SU-DHL-6 (cell line): ENCODE results near the gene CMSS1.

Experiments
- H2AFZ ChIP-seq: fragments of 200-600 bp; sonication (generic); 2 replicates; pipeline ENCODE4 v1.6.1; 2014; ENCODE audit warnings: low read depth, mild to moderate bottlenecking, moderate library complexity, mixed read lengths, antibody characterized with exemption, low read length; ENCODE audit not compliant: severe bottlenecking
- H3F3A ChIP-seq: fragments of 200-600 bp; shearing (Covaris generic); 2 replicates; pipeline ENCODE4 v1.6.0; 2016; ENCODE audit warnings: antibody characterized with exemption, mild to moderate bottlenecking; ENCODE audit not compliant: insufficient read depth
- H3K27ac ChIP-seq: fragments of 200-600 bp; sonication (generic); 2 replicates; pipeline ENCODE4 v1.5.1; 2016; ENCODE audit warnings: low read depth, mild to moderate bottlenecking, low read length, moderate library complexity, mixed read lengths
- H3K27me3 ChIP-seq: fragments of 200-600 bp; sonication (generic), shearing (Covaris generic); 2 replicates; pipeline ENCODE4 v1.6.0; 2014; ENCODE audit warnings: mild to moderate bottlenecking, low read length
- H3K36me3 ChIP-seq: fragments of 200-600 bp; sonication (generic); 2 replicates; pipeline ENCODE4 v1.6.1; 2014; ENCODE audit warnings: mild to moderate bottlenecking, low read length, mixed read lengths
- H3K4me2 ChIP-seq: fragments of 300-600, 200-600 bp; shearing (Covaris generic), sonication (generic); 2 replicates; pipeline ENCODE4 v1.6.0; 2014; ENCODE audit warnings: low read length, low read depth, mild to moderate bottlenecking; ENCODE audit not compliant: poor library complexity, severe bottlenecking
- H3K4me3 ChIP-seq: fragments of 200-600 bp; sonication (generic); 2 replicates; pipeline ENCODE4 v1.5.1; 2014; ENCODE audit warnings: antibody characterized with exemption, low read length, mild to moderate bottlenecking, mixed read lengths; ENCODE audit not compliant: insufficient read depth, poor library complexity, severe bottlenecking
- H3K79me2 ChIP-seq: fragments of 200-600 bp; sonication (generic); 2 replicates; pipeline ENCODE4 v1.6.1; 2014; ENCODE audit warnings: mild to moderate bottlenecking, low read length, moderate library complexity; ENCODE audit not compliant: insufficient read depth
- H3K9ac ChIP-seq: fragments of 200-600 bp; sonication (generic); 2 replicates; pipeline ENCODE4 v1.7.0; 2014; ENCODE audit warnings: mild to moderate bottlenecking, low read length
- H3K9me2 ChIP-seq: fragments of 200-600 bp; sonication (generic); replicated peaks from 2 replicates; pipeline ENCODE4 v1.6.1; 2014; ENCODE audit warnings: low read length; ENCODE audit not compliant: insufficient read depth
- H3K9me3 ChIP-seq: fragments of 200-600 bp; sonication (generic); 2 replicates; pipeline ENCODE4 v1.6.1; 2014; ENCODE audit warnings: low read length, mixed read lengths; ENCODE audit not compliant: insufficient read depth
- H4K20me1 ChIP-seq: fragments of 200-600 bp; sonication (generic); 2 replicates; pipeline ENCODE4 v1.6.1; 2014; ENCODE audit warnings: low read depth, mild to moderate bottlenecking, antibody characterized with exemption, low read length, moderate library complexity, mixed read lengths
- CTCF ChIP-seq: fragments of 200-600 bp; sonication (generic); IDR thresholded peaks from one replicate; pipeline ENCODE4 v1.5.1; 2017; ENCODE audit warnings: antibody characterized with exemption, mild to moderate bottlenecking, low read length, moderate library complexity; ENCODE audit not compliant: insufficient read depth, poor library complexity, severe bottlenecking
- EZH2phosphoT487 ChIP-seq: fragments of 200-600 bp; sonication (generic), shearing (Covaris generic); conservative IDR thresholded peaks from 2 replicates; pipeline ENCODE4 v1.6.1; 2018; ENCODE audit warnings: mild to moderate bottlenecking, antibody characterized with exemption, low read length, moderate library complexity, mixed read lengths

CMSS1 gene

GRCh38 chr3:100039075-100039474 is 221.4 kb downstream of the CMSS1 start:
- peaks cover 2% of the 10 kb centered on the region; the same call in 1 of the 2 replicates for H3F3A ChIP-seq

GRCh38 chr3:100040451-100041225 is 223.0 kb downstream of the CMSS1 start:
- H3K9me3 ChIP-seq, result no peaks in the 10 kb centered on the region
- no peak overlapping the region for H3K9ac ChIP-seq
- 0 out of 2 replicates have a peak, but pooled peaks cover 6% of the 10 kb centered on the region for H4K20me1 ChIP-seq
- no peak for TF ChIP-seq EZH2phosphoT487
- no peak for TF ChIP-seq CTCF
- no peaks in the 10 kb centered on the region for H3K9me2 ChIP-seq
- H3K4me2 ChIP-seq, result no peak overlapping the region
- no peak overlapping the region for H2AFZ ChIP-seq
- no peak overlapping the region for H3K4me3 ChIP-seq
- H3K27ac ChIP-seq, result no peak overlapping the region
- H3K27me3 ChIP-seq, result no peaks in the 10 kb centered on the region
- no peaks in the 10 kb centered on the region for H3K79me2 ChIP-seq
- peaks cover 8% of the 10 kb centered on the region; the same call in 1 of the 2 replicates for H3F3A ChIP-seq
- no peaks in the 10 kb centered on the region for H3K36me3 ChIP-seq

More at GRCh38 chr3:100039075-100039474, 221.4 kb downstream of the CMSS1 start:
- no peaks in the 10 kb centered on the region for H3K79me2 ChIP-seq
- no peak overlapping the region for H3K9ac ChIP-seq
- no peaks in the 10 kb centered on the region for H4K20me1 ChIP-seq
- no peak overlapping the region for H3K4me2 ChIP-seq
- H3K27ac ChIP-seq, result no peak overlapping the region
- H3K9me3 ChIP-seq, result no peaks in the 10 kb centered on the region
- H3K27me3 ChIP-seq, result no peaks in the 10 kb centered on the region
- TF ChIP-seq CTCF (no peak), EZH2phosphoT487 (no peak)
- no peak overlapping the region for H2AFZ ChIP-seq
- H3K9me2 ChIP-seq, result no peaks in the 10 kb centered on the region
- H3K4me3 ChIP-seq, result no peak overlapping the region
- H3K36me3 ChIP-seq, result no peaks in the 10 kb centered on the region

- TF ChIP-seq CTCF, result no peak
- no peak for TF ChIP-seq EZH2phosphoT487
- peaks cover 8% of the 10 kb centered on the region; the same call in 1 of the 2 replicates for H3F3A ChIP-seq
- H3K9ac ChIP-seq, result no peak overlapping the region
- no peaks in the 10 kb centered on the region for H3K9me3 ChIP-seq
- no peak overlapping the region for H3K4me2 ChIP-seq
- H2AFZ ChIP-seq, result no peak overlapping the region
- no peaks in the 10 kb centered on the region for H3K9me2 ChIP-seq
- H3K36me3 ChIP-seq, result no peaks in the 10 kb centered on the region
- no peak overlapping the region for H3K27ac ChIP-seq
- no peaks in the 10 kb centered on the region for H3K79me2 ChIP-seq
- H3K4me3 ChIP-seq, result no peak overlapping the region
- H3K27me3 ChIP-seq, result no peaks in the 10 kb centered on the region
- 0 out of 2 replicates have a peak, but pooled peaks cover 7% of the 10 kb centered on the region for H4K20me1 ChIP-seq
These were observed 223.7 kb downstream of the CMSS1 start for GRCh38 chr3:100041328-100041749.
